Kidney (tissue), 14 donors: ENCODE results near the gene JTB. TPM values are rescaled to one million over a fixed set of nuclear protein-coding genes. Genes with fewer than 3 reads are reported as not detected.

Source experiments
- DNase-seq, 5 donors: peaks; one replicate each; pipeline ENCODE4 v3.0.0-alpha.2; 2013 to 2020
- FAIRE-seq: peaks from 2 replicates; lab custom pipeline; 2012; peaks lifted over from hg19 to GRCh38; lab: Jason Lieb, UNC
- H3K27ac ChIP-seq, 2 donors: one replicate each; pipeline ENCODE4 v1.7.0; 2013; ENCODE audit warnings: low read depth in 2 of 2, low read length in 2 of 2, inconsistent platforms in 1 of 2
- H3K27me3 ChIP-seq: one replicate; pipeline ENCODE4 v1.7.1; 2013; ENCODE audit warnings: low read length, inconsistent platforms; ENCODE audit not compliant: control insufficient read depth, insufficient read depth
- H3K36me3 ChIP-seq, 3 donors: one replicate each; pipeline versions ENCODE4 v1.7.0 to v1.7.1; 2013; ENCODE audit warnings: low read length in 3 of 3, control low read depth in 1 of 3, inconsistent platforms in 1 of 3; ENCODE audit not compliant: insufficient read depth in 3 of 3, control insufficient read depth in 2 of 3
- H3K4me1 ChIP-seq, 3 donors: one replicate each; pipeline versions ENCODE4 v1.7.0 to v1.7.1; 2013; ENCODE audit warnings: low read length in 3 of 3, inconsistent platforms in 1 of 3, low read depth in 1 of 3; ENCODE audit not compliant: control insufficient read depth in 2 of 3, insufficient read depth in 2 of 3
- H3K4me3 ChIP-seq, 3 donors: one replicate each; pipeline versions ENCODE4 v1.7.0 to v1.8.1; 2013; ENCODE audit warnings: low read length in 3 of 3, control low read depth in 1 of 3, inconsistent platforms in 1 of 3
- H3K9ac ChIP-seq, 3 donors: one replicate each; pipeline versions ENCODE4 v1.7.0 to v1.7.1; 2013; ENCODE audit warnings: low read length in 3 of 3, control low read depth in 1 of 3, inconsistent platforms in 1 of 3
- H3K9me3 ChIP-seq, 3 donors: one replicate each; pipeline versions ENCODE4 v1.7.0 to v1.7.1; 2013; ENCODE audit warnings: low read length in 3 of 3, control low read depth in 1 of 3, inconsistent platforms in 1 of 3; ENCODE audit not compliant: control insufficient read depth in 2 of 3, insufficient read depth in 1 of 3
- intact Hi-C: fragments of 100-400 bp; cut with DNase I; formaldehyde crosslinking; loops from one replicate; pipeline ENCODE4 v1.11.1; 2022
- polyA plus RNA-seq: library from polyadenylated mRNA; stranded (reverse); fragments of 350-450 nt; fragmentation: Illumina TruSeq; extraction: RNeasy Lipid Tissue Mini Kit (QIAGEN cat#74804); gene quantifications from one replicate; pipeline ENCODE4 v1.2.3, GENCODE V29; 2014; ENCODE audit warnings: low read depth, low replicate concordance; ENCODE audit not compliant: insufficient read depth
- total RNA-seq: library from RNA; stranded (reverse); fragmentation: NEBNext Ultra II Directional; extraction: Animal tissue kit (Norgen Biotek cat#: 25700); gene quantifications from one replicate; pipeline ENCODE4 v1.2.1, GENCODE V29; 2021
- TF ChIP-seq, protein P1 (sequence below): IDR thresholded peaks from 3 replicates; pipeline ENCODE4 v1.5.1; 2012; ENCODE audit warnings: mild to moderate bottlenecking, moderate library complexity, borderline replicate concordance; ENCODE audit not compliant: insufficient read depth; ENCODE audit errors: extremely low read depth
- donor health status: control.
- donor health status: control.
- donor health status: control.
- donor health status: control.
- donor health status: control.
- donor health status: DM: yes; HTN: yes; CAD: no.
- donor health status: Normal renal cell carcinoma (clear cell type).

The JTB gene
- total and polyA plus RNA-seq, 2 donors from 2014 or later = 97.0 to 188 TPM

- Histone ChIP-seq H3K4me3 (no peak overlapping the region), H3K27ac (no peak overlapping the region), H3K27me3 (no peaks in the 10 kb centered on the region), H3K9me3 (no peaks in the 10 kb centered on the region), H3K9ac (no peak overlapping the region), H3K4me1 (no peaks in the 10 kb centered on the region), H3K36me3 (peaks cover 5 to 58% (median 34%) of the 10 kb centered on the region in 3 donors)
- TF ChIP-seq, protein P1, sequence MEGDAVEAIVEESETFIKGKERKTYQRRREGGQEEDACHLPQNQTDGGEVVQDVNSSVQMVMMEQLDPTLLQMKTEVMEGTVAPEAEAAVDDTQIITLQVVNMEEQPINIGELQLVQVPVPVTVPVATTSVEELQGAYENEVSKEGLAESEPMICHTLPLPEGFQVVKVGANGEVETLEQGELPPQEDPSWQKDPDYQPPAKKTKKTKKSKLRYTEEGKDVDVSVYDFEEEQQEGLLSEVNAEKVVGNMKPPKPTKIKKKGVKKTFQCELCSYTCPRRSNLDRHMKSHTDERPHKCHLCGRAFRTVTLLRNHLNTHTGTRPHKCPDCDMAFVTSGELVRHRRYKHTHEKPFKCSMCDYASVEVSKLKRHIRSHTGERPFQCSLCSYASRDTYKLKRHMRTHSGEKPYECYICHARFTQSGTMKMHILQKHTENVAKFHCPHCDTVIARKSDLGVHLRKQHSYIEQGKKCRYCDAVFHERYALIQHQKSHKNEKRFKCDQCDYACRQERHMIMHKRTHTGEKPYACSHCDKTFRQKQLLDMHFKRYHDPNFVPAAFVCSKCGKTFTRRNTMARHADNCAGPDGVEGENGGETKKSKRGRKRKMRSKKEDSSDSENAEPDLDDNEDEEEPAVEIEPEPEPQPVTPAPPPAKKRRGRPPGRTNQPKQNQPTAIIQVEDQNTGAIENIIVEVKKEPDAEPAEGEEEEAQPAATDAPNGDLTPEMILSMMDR = no peak
- DNase-seq (peak in 1 of 5 donors; percentile 64), FAIRE-seq (no peak)
- intact Hi-C loops = no loop called here
Observed at GRCh38 chr1:153934746-153935145, 42.7 kb downstream of the JTB start.

- no peak for FAIRE-seq
- Histone ChIP-seq H3K27me3 (no peaks in the 10 kb centered on the region), H3K36me3 (peaks cover 5 to 54% (median 32%) of the 10 kb centered on the region in 3 donors), H3K27ac (no peak overlapping the region), H3K9ac (no peak overlapping the region), H3K4me3 (no peak overlapping the region), H3K9me3 (no peaks in the 10 kb centered on the region), H3K4me1 (peaks cover 0 to 1% (median 0%) of the 10 kb centered on the region in 3 donors)
- DNase-seq = peak in 1 of 5 donors; percentile 47
- TF ChIP-seq, protein P1 = no peak
- intact Hi-C loops = no loop called here
Observed at GRCh38 chr1:153933955-153934354, 43.5 kb downstream of the JTB start.

GRCh38 chr1:153933430-153933829 is 44.0 kb downstream of the JTB start:
- TF ChIP-seq, protein P1 = no peak
- Histone ChIP-seq H3K27ac (no peak overlapping the region), H3K9ac (no peak overlapping the region), H3K4me3 (no peak overlapping the region), H3K36me3 (peaks cover 5 to 54% (median 29%) of the 10 kb centered on the region in 3 donors), H3K27me3 (no peaks in the 10 kb centered on the region), H3K9me3 (no peaks in the 10 kb centered on the region), H3K4me1 (peaks cover 0 to 5% (median 0%) of the 10 kb centered on the region in 3 donors)
- peak in 2 of 5 donors; percentile 32 to 66 for DNase-seq
- intact Hi-C loops = no loop called here
- no peak for FAIRE-seq
